GM21737 (cell line): Measurements from ENCODE around the gene CDC5L.

ENCODE experiments used
- ATAC-seq: cut with Tn5 transposase; IDR thresholded peaks from one replicate; pipeline ENCODE4 v1.9.1; 2021; ENCODE audit warnings: mild to moderate bottlenecking, moderate library complexity; ENCODE audit not compliant: unreplicated experiment

The CDC5L gene

GRCh38 chr6:44495036-44495901, 107.8 kb downstream of the CDC5L start:
- ATAC-seq: no peak

- no peak for ATAC-seq
These were observed 109.3 kb downstream of the CDC5L start for GRCh38 chr6:44496665-44497369.

- no peak for ATAC-seq
These were observed 110.3 kb downstream of the CDC5L start for GRCh38 chr6:44497807-44498206.

- ATAC-seq: no peak
These were observed 110.9 kb downstream of the CDC5L start for GRCh38 chr6:44498436-44498835.

GRCh38 chr6:44499609-44500008, 112.1 kb downstream of the CDC5L start:
- ATAC-seq: no peak
